ENCODE data around the gene SOWAHA. TPM values are rescaled to one million over a fixed set of nuclear protein-coding genes. Genes with fewer than 3 reads are reported as not detected.

The SOWAHA gene
- total and polyA plus RNA-seq, 4 donors: 0.06 to 0.98 (median 0.12) TPM

GRCh38 chr5:132813599-132814502, 749 bp downstream of the SOWAHA start:
- no peaks in the 10 kb centered on the region for H3K9me3 ChIP-seq (ENCODE audit: control insufficient read depth in 4 of 4, insufficient read depth in 3 of 4, low read length in 3 of 4)
- ATAC-seq (ENCODE audit: insufficient read depth, low FRiP score): peak; percentile 45
- no peaks in the 10 kb centered on the region for H3K36me3 ChIP-seq (ENCODE audit: control insufficient read depth in 4 of 4, insufficient read depth in 4 of 4, low read length in 4 of 4)
- H3K4me1 ChIP-seq (ENCODE audit: control insufficient read depth in 5 of 5, insufficient read depth in 5 of 5, low read length in 5 of 5): peaks cover 0 to 15% (median 0%) of the 10 kb centered on the region in 5 donors
- TF ChIP-seq, protein P1, sequence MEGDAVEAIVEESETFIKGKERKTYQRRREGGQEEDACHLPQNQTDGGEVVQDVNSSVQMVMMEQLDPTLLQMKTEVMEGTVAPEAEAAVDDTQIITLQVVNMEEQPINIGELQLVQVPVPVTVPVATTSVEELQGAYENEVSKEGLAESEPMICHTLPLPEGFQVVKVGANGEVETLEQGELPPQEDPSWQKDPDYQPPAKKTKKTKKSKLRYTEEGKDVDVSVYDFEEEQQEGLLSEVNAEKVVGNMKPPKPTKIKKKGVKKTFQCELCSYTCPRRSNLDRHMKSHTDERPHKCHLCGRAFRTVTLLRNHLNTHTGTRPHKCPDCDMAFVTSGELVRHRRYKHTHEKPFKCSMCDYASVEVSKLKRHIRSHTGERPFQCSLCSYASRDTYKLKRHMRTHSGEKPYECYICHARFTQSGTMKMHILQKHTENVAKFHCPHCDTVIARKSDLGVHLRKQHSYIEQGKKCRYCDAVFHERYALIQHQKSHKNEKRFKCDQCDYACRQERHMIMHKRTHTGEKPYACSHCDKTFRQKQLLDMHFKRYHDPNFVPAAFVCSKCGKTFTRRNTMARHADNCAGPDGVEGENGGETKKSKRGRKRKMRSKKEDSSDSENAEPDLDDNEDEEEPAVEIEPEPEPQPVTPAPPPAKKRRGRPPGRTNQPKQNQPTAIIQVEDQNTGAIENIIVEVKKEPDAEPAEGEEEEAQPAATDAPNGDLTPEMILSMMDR (IDR thresholded peaks at IDR 0.05; ENCODE audit: control extremely low read depth, extremely low read depth): no peak
- peak overlapping the region; percentile 24 for H3K4me3 ChIP-seq
- WGBS, 2 donors: 4 to 7% methylated on average over 78 to 110 of the region's 110 CpGs
- no peak overlapping the region for H3K27ac ChIP-seq (ENCODE audit: low read depth in 1 of 2, low read length in 1 of 2)
- peaks cover 0 to 37% (median 37%) of the 10 kb centered on the region in 3 donors for H3K27me3 ChIP-seq (ENCODE audit: control insufficient read depth in 3 of 3, insufficient read depth in 3 of 3, low read length in 2 of 3)
- peak in 1 of 3 donors; percentile 36 for DNase-seq
- no peak overlapping the region for H3K9ac ChIP-seq (ENCODE audit: insufficient read depth in 1 of 2, low read length in 2 of 2)

GRCh38 chr5:132814503-132815294, 1.6 kb downstream of the SOWAHA start:
- DNase-seq: no peak
- H3K4me1 ChIP-seq (ENCODE audit: control insufficient read depth in 5 of 5, insufficient read depth in 5 of 5, low read length in 5 of 5): peaks cover 0 to 15% (median 0%) of the 10 kb centered on the region in 5 donors
- ATAC-seq (ENCODE audit: insufficient read depth, low FRiP score): peak; percentile 42

GRCh38 chr5:132815454-132815853, 2.4 kb downstream of the SOWAHA start:
- TF ChIP-seq, protein P1 (IDR thresholded peaks at IDR 0.05; ENCODE audit: control extremely low read depth, extremely low read depth): no peak
- no peak for DNase-seq
- 96 to 99% methylated on average over 1 of the region's 1 CpG for WGBS, 2 donors
- no peak overlapping the region for H3K27ac ChIP-seq (ENCODE audit: low read depth in 1 of 2, low read length in 1 of 2)
- H3K4me1 ChIP-seq (ENCODE audit: control insufficient read depth in 5 of 5, insufficient read depth in 5 of 5, low read length in 5 of 5): peaks cover 0 to 15% (median 0%) of the 10 kb centered on the region in 5 donors
- no peaks in the 10 kb centered on the region for H3K9me3 ChIP-seq (ENCODE audit: control insufficient read depth in 4 of 4, insufficient read depth in 3 of 4, low read length in 3 of 4)
- no peaks in the 10 kb centered on the region for H3K36me3 ChIP-seq (ENCODE audit: control insufficient read depth in 4 of 4, insufficient read depth in 4 of 4, low read length in 4 of 4)
- H3K9ac ChIP-seq (ENCODE audit: insufficient read depth in 1 of 2, low read length in 2 of 2): no peak overlapping the region
- ATAC-seq (ENCODE audit: insufficient read depth, low FRiP score): no peak
- H3K4me3 ChIP-seq: no peak overlapping the region
- peaks cover 0 to 41% (median 40%) of the 10 kb centered on the region in 3 donors for H3K27me3 ChIP-seq (ENCODE audit: control insufficient read depth in 3 of 3, insufficient read depth in 3 of 3, low read length in 2 of 3)

More at GRCh38 chr5:132814503-132815294, 1.6 kb downstream of the SOWAHA start:
- 62 to 71% methylated on average over 66 to 81 of the region's 81 CpGs for WGBS, 2 donors
- no peak overlapping the region for H3K4me3 ChIP-seq
- TF ChIP-seq, protein P1 (IDR thresholded peaks at IDR 0.05; ENCODE audit: control extremely low read depth, extremely low read depth): no peak
- H3K27ac ChIP-seq (ENCODE audit: low read depth in 1 of 2, low read length in 1 of 2): no peak overlapping the region
- peaks cover 0 to 43% (median 35%) of the 10 kb centered on the region in 3 donors for H3K27me3 ChIP-seq (ENCODE audit: control insufficient read depth in 3 of 3, insufficient read depth in 3 of 3, low read length in 2 of 3)
- no peak overlapping the region for H3K9ac ChIP-seq (ENCODE audit: insufficient read depth in 1 of 2, low read length in 2 of 2)
- no peaks in the 10 kb centered on the region for H3K36me3 ChIP-seq (ENCODE audit: control insufficient read depth in 4 of 4, insufficient read depth in 4 of 4, low read length in 4 of 4)
- no peaks in the 10 kb centered on the region for H3K9me3 ChIP-seq (ENCODE audit: control insufficient read depth in 4 of 4, insufficient read depth in 3 of 4, low read length in 3 of 4)
